H1 (cell line): Measurements from ENCODE around the gene RXFP1. TPM values are rescaled to one million over a fixed set of nuclear protein-coding genes. Genes with fewer than 3 reads are reported as not detected.

Experiments
- ASH2L ChIP-seq: fragments of 200-600, 300-600 bp; sonication (generic); IDR thresholded peaks from one replicate; pipeline ENCODE4 v1.7.1; 2017; ENCODE audit warnings: low read length
- EP300 ChIP-seq, 2 experiments: IDR thresholded peaks; 1 replicate in 1 of 2; 2 replicates in 1 of 2; pipeline ENCODE4 v1.6.1; 2011 to 2012; ENCODE audit warnings: low read depth in 2 of 2, low read length in 2 of 2, mild to moderate bottlenecking in 2 of 2, borderline replicate concordance in 1 of 2, inconsistent platforms in 1 of 2, moderate library complexity in 1 of 2
- JUND ChIP-seq: IDR thresholded peaks from 2 replicates; pipeline ENCODE4 v1.6.1; 2011; ENCODE audit warnings: mild to moderate bottlenecking, improper control_type of control experiment, low read length
- KDM4A ChIP-seq: IDR thresholded peaks from one replicate; pipeline ENCODE4 v1.7.1; 2012; ENCODE audit warnings: low read depth, mild to moderate bottlenecking, moderate library complexity, low read length, inconsistent platforms; ENCODE audit not compliant: severe bottlenecking
- RXRA ChIP-seq: IDR thresholded peaks from 2 replicates; pipeline ENCODE4 v1.6.1; 2011; ENCODE audit warnings: low read depth, mild to moderate bottlenecking, low read length, moderate library complexity; ENCODE audit not compliant: insufficient read depth
- SP4 ChIP-seq: IDR thresholded peaks from 2 replicates; pipeline ENCODE4 v1.6.1; 2012; ENCODE audit warnings: low read length, inconsistent platforms
- polyA plus RNA-seq, 7 experiments: library from polyadenylated mRNA; depleted of rRNA in 3 of 7; stranded (reverse) in 5 of 7; unstranded in 2 of 7; fragments of >200 nt in 5 of 7; fragments of 200-250 nt in 2 of 7; gene quantifications; 1 replicate in 5 of 7; 2 replicates in 1 of 7; 4 replicates in 1 of 7; pipeline versions ENCODE4 v1.2.1 to v1.2.3, GENCODE V29; 2011 to 2013; ENCODE audit warnings: missing spikeins in 2 of 7, mixed read lengths in 2 of 7
- total RNA-seq: library from RNA; stranded (reverse); fragmentation: NEBNext Ultra II Directional; extraction: Animal tissue kit (Norgen Biotek cat#: 25700); gene quantifications from 2 replicates; pipeline ENCODE4 v1.2.1, GENCODE V29; 2021

The RXFP1 gene
- total and polyA plus RNA-seq, 2 of the 8 experiments (the other 6 are each of a cell fraction or from before 2014, with no cell fraction given), result 0.14 to 0.56 TPM

- no peak for TF ChIP-seq KDM4A
- TF ChIP-seq EP300 (IDR thresholded peaks at IDR 0.05; ENCODE audit: borderline replicate concordance in 1 of 2, low read depth in 2 of 2, low read length in 2 of 2), result no peak
- no peak for TF ChIP-seq ASH2L
- no peak for TF ChIP-seq RXRA
- TF ChIP-seq SP4, result no peak
- TF ChIP-seq JUND, result no peak
Measured at GRCh38 chr4:158544141-158544540, 22.5 kb downstream of the RXFP1 start (continued).
